Lower leg skin (tissue), 3 donors: ENCODE data around the gene DTNB.

Experiments
- CTCF ChIP-seq, 3 donors: fragments of 450-650 bp; IDR thresholded peaks; one replicate each; pipeline ENCODE4 v1.5.1; 2016; ENCODE audit warnings: antibody characterized with exemption in 3 of 3, mild to moderate bottlenecking in 3 of 3, moderate library complexity in 2 of 3
- POLR2A ChIP-seq, 2 donors: fragments of 450-650 bp; IDR thresholded peaks; one replicate each; pipeline ENCODE4 v1.6.1; 2016 to 2017; ENCODE audit warnings: antibody characterized with exemption in 2 of 2, mild to moderate bottlenecking in 1 of 2, moderate library complexity in 1 of 2

DNA sequence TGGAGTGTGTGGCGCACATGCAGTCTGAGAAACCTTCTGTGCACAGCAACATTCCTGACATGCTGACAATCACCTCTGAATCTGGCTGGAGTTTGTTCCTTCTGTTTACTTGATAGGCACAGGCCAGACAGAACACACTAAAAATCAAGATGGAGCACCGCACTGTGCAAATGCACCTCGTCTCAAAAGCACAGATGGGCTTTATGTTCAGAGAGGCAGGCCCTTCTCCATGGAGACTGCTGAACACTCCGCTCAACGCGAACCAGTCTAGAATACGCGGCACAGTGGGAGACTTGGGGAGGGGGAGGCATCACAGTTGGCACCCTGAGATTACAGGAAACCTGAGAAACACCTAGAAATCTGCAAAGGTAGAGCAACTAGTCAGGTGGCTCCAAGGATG, 273.2 kb downstream of the DTNB start:
- no peak for TF ChIP-seq CTCF (IDR thresholded peaks at IDR 0.05)
- TF ChIP-seq POLR2A (IDR thresholded peaks at IDR 0.05): no peak
